Naive B cell (primary cell): Measurements from ENCODE around the gene RNF168. TPM values are rescaled to one million over a fixed set of nuclear protein-coding genes. Genes with fewer than 3 reads are reported as not detected.
A peak's percentile ranks its signal among the peaks of the same experiment; 100 is the strongest.
"Not testable (repeated sequence)": the region's sequence is repeated elsewhere in the genome, so short reads cannot be mapped to it uniquely, and the experiment has no call there.

Experiments used
- ATAC-seq, 2 donors: fragments of 150-1000 bp; cut with Tn5 transposase; 2 replicates each; pipeline ENCODE4 v1.10.0; 2021; ENCODE audit warnings: low read depth in 2 of 2, mild to moderate bottlenecking in 2 of 2, moderate library complexity in 2 of 2
- DNase-seq: peaks from one replicate; pipeline ENCODE4 v3.0.0; 2022
- H3K27ac Mint-ChIP-seq, 6 donors: one replicate each; pipeline ENCODE4 v1.8.0; 2020 to 2022; ENCODE audit warnings: mild to moderate bottlenecking in 6 of 6, mixed read lengths in 6 of 6, moderate library complexity in 5 of 6, inconsistent platforms in 2 of 6
- H3K27me3 Mint-ChIP-seq, 3 donors: one replicate each; pipeline ENCODE4 v1.8.0; 2021 to 2022; ENCODE audit warnings: mixed read lengths in 3 of 3, mild to moderate bottlenecking in 1 of 3
- H3K36me3 Mint-ChIP-seq, 2 donors: one replicate each; pipeline ENCODE4 v1.8.0; 2020 to 2022; ENCODE audit warnings: mixed read lengths in 2 of 2, inconsistent platforms in 1 of 2, mild to moderate bottlenecking in 1 of 2
- H3K4me1 Mint-ChIP-seq, 3 donors: one replicate each; pipeline ENCODE4 v1.8.0; 2020 to 2022; ENCODE audit warnings: mixed read lengths in 3 of 3, inconsistent platforms in 1 of 3, mild to moderate bottlenecking in 1 of 3, moderate library complexity in 1 of 3
- H3K4me3 Mint-ChIP-seq, 8 donors: one replicate each; pipeline ENCODE4 v1.8.0; 2020 to 2022; ENCODE audit warnings: mild to moderate bottlenecking in 8 of 8, mixed read lengths in 8 of 8, moderate library complexity in 8 of 8, inconsistent platforms in 2 of 8
- H3K9me3 Mint-ChIP-seq, 7 donors: one replicate each; pipeline ENCODE4 v1.8.0; 2020 to 2022; ENCODE audit warnings: mixed read lengths in 7 of 7, mild to moderate bottlenecking in 5 of 7, inconsistent platforms in 2 of 7, moderate library complexity in 1 of 7
- polyA plus RNA-seq, 6 donors: library from polyadenylated mRNA; unstranded; fragments of 300-500 nt; fragmentation: Illumina TruSeq; gene quantifications; one replicate each; pipeline ENCODE4 v1.2.3, GENCODE V29; 2021; ENCODE audit warnings: low read depth in 6 of 6

RNF168 gene
- polyA plus RNA-seq, 6 donors from 2014 or later, result 4.4 to 12.8 (median 7.8) TPM

DNA sequence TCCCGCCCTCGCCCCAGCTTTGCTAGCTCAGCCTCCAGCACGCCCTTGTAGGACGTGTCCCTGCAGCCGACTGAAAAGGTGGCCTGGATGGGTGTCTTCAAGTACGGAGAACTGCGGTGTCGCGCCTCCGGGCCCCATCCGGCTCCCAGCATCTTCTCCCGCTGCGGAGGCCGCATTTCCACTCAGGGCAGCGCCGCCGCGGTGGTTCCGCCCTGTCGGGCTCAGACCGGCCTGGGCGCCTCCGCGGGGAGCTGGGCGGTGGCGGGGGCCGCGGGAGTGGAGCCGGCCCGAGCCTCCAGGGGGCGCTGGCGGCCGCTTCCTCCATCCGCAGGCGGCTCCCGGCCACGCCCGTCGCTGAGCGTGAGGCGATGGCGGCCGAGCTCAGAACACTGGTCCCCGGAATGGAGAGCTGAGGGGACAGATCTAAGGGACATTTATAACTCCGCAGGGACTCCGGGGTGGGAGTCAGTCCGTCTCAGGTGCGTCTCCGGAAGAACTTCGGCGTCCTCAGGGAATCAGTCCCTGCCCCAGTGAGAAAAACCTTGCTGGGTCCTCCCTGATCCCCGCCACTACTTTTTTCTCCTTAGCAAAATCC lies 25.2 kb upstream of the RNF168 start:
- peaks cover 8 to 19% (median 17%) of the 10 kb centered on the region in 3 donors for H3K27me3 Mint-ChIP-seq
- DNase-seq (peak; percentile 52), ATAC-seq (peak; percentile 95 to 97)
- peaks cover 3 to 17% (median 7%) of the 10 kb centered on the region in 7 donors for H3K9me3 Mint-ChIP-seq
- peak overlapping the region in 1 of 6 donors; percentile 26 for H3K27ac Mint-ChIP-seq
- H3K36me3 Mint-ChIP-seq, result peaks cover 4 to 9% of the 10 kb centered on the region in 2 donors
- H3K4me1 Mint-ChIP-seq, result peaks cover 0 to 10% (median 9%) of the 10 kb centered on the region in 3 donors
- peak overlapping the region in 7 of 8 donors; percentile 53 to 90 (median 70) for H3K4me3 Mint-ChIP-seq

DNA sequence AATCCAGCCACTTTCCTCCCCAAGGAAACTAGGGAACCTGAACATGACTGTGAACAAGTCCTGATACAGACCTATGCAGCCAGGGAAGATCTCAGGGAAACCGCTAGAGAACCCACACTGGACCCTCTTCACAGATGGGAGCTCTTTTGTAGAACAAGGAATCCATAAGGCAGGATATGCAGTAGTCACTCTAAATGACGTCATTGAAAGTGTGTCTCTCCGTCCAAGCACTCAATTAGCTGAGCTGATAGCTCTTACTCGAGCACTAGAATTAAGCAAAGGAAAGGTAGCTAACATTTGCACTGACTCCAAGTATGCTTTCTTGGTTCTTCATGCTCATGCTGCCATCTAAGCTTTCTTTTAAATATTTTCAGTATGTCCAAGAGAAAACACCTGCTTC lies 21.6 kb upstream of the RNF168 start:
- H3K27me3 Mint-ChIP-seq, result peaks cover 0 to 8% (median 5%) of the 10 kb centered on the region in 3 donors
- peaks cover 6 to 25% of the 10 kb centered on the region in 2 donors for H3K36me3 Mint-ChIP-seq
- no peak for ATAC-seq
- H3K4me3 Mint-ChIP-seq, result no peak overlapping the region
- DNase-seq, result no peak
- H3K9me3 Mint-ChIP-seq, result peaks cover 9 to 31% (median 29%) of the 10 kb centered on the region in 7 donors
- peaks cover 0 to 10% (median 9%) of the 10 kb centered on the region in 3 donors for H3K4me1 Mint-ChIP-seq
- H3K27ac Mint-ChIP-seq, result no peak overlapping the region

DNA sequence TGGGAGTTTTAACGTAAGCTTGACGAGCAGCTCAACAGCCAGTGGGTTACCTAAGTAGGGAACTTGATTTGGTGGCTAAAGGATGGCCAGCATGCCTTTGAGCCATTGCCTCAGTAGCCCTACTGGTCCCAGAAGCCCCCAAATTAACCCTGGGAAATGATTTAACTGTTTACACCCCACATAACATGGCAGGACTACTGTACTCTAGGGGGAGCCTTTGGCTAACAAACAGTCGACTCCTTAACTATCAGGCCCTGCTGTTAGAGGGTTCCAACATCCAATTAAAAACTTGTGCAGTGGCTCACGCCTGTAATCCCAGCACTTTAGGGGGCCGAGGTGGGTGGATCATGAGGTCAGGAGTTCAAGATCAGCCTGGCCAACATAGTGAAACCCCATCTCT lies 21.0 kb upstream of the RNF168 start:
- DNase-seq, result no peak
- H3K4me3 Mint-ChIP-seq, result no peak overlapping the region
- H3K27me3 Mint-ChIP-seq, result peaks cover 0 to 8% (median 5%) of the 10 kb centered on the region in 3 donors
- ATAC-seq, result no peak
- H3K4me1 Mint-ChIP-seq, result peaks cover 0 to 10% (median 9%) of the 10 kb centered on the region in 3 donors
- H3K9me3 Mint-ChIP-seq, result peaks cover 9 to 37% (median 35%) of the 10 kb centered on the region in 7 donors
- no peak overlapping the region for H3K27ac Mint-ChIP-seq
- peaks cover 6 to 28% of the 10 kb centered on the region in 2 donors for H3K36me3 Mint-ChIP-seq

DNA sequence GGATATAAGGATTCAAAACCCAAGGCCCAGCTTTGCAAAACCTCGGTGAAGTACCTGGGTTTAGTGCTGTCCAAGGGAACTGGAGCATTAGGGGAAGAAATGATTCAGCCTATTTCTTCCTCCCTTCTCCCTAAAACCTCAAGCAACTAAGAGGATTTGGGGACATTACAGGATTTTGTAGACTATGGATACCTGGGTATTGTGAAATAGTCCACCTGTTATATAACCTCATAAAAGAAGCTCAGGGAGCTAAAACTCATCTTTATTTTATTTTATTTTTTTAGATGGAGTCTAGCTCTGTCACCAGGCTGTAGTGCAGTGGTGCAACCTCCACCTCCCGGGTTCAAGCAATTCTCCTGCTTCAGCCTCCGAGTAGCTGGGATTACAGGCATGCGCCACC lies 20.3 kb upstream of the RNF168 start:
- Mint-ChIP-seq H3K9me3 (peaks cover 9 to 44% (median 40%) of the 10 kb centered on the region in 7 donors), H3K27ac (no peak overlapping the region), H3K4me3 (no peak overlapping the region), H3K27me3 (peaks cover 0 to 8% (median 5%) of the 10 kb centered on the region in 3 donors), H3K36me3 (peaks cover 6 to 28% of the 10 kb centered on the region in 2 donors), H3K4me1 (peaks cover 0 to 9% (median 7%) of the 10 kb centered on the region in 3 donors)
- no peak for ATAC-seq
- no peak for DNase-seq

DNA sequence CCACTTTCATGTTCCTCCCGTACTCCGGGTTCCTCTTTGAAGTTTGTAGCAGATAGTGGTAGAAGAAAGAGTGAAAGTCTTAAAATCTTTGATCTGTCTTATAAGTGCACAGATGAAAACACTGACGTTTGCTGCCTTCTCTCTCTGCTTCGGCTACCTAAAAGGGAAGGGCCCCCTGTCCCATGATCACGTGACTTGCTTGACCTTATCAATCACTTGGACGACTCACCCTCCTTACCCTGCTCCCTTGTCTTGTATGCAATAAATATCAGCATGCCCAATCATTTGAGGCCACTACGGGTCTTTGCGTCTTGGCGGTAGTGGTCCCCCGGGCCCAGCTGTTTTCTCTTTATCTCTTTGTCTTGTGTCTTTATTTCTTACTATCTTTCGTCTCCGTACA lies 17.7 kb upstream of the RNF168 start:
- not testable (repeated sequence) for H3K27me3 Mint-ChIP-seq, DNase-seq, H3K4me1 Mint-ChIP-seq, H3K4me3 Mint-ChIP-seq, ATAC-seq
- H3K9me3 Mint-ChIP-seq, result peaks cover 12 to 65% (median 54%) of the 10 kb centered on the region in 7 donors
- H3K36me3 Mint-ChIP-seq, result peaks cover 6 to 31% of the 10 kb centered on the region in 2 donors
- peak overlapping the region in 1 of 6 donors; percentile 46 for H3K27ac Mint-ChIP-seq

DNA sequence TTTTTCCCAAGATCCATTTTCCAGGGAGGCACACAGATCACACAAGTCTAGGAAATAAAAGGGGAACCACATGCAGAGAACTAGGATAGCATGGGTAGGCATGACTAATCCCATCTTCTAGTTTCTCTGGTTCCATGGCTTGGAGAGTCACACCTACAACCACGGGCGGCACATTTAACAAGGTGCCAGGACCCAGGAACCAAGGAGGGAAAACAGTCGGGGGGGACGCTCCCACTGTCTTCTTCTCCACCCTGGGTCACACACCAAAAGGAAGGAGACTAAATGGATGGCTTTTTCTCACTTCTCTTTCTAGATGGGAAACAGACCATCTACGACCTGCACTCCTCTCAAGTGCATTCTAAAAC lies 16.1 kb upstream of the RNF168 start:
- H3K4me3 Mint-ChIP-seq, result no peak overlapping the region
- ATAC-seq, result no peak
- peak overlapping the region in 1 of 6 donors; percentile 44 for H3K27ac Mint-ChIP-seq
- H3K4me1 Mint-ChIP-seq, result no peaks in the 10 kb centered on the region
- peaks cover 9 to 33% of the 10 kb centered on the region in 2 donors for H3K36me3 Mint-ChIP-seq
- DNase-seq, result no peak
- peaks cover 14 to 78% (median 60%) of the 10 kb centered on the region in 7 donors for H3K9me3 Mint-ChIP-seq
- peaks cover 0 to 10% (median 0%) of the 10 kb centered on the region in 3 donors for H3K27me3 Mint-ChIP-seq

DNA sequence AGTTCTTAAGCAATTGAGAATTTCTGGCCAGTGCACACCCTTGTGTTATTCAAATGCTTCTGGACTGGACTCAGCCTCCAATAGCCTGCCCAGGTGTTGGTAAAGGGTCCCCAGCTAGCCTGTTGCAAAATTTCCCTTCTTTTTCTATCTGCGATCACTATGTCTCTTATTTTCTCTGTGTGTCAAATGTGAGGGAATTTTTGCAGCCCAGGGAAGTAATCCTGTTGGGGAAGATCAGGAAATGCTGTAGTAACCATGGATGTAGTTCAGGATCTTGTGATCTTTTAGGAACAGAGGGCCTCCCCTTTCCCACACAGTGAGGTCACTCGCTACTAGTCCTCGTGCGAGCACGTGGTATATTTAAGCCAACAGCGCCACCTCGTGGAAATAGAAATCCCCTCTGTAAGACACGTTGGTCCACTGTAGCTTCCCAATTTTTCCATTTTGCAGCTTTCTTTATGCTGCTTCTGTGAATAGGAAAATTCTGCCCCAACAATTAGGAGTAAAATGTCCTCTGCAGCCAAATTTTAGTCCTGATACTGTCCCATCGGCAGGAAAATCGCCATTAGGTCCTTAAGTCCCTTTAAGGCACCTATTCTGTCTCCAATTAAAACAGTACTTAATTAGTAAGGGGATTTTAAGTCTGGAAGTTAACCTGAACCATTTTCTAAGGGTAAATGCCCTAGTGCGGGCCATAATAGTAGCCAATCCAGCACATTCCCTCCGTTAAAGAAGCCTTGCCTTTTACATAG lies 15.6 kb upstream of the RNF168 start:
- DNase-seq (peak; percentile 18), ATAC-seq (no peak)
- Mint-ChIP-seq H3K27ac (peak overlapping the region in 1 of 6 donors; percentile 44), H3K27me3 (peaks cover 0 to 10% (median 2%) of the 10 kb centered on the region in 3 donors), H3K4me1 (no peaks in the 10 kb centered on the region), H3K9me3 (peaks cover 17 to 82% (median 60%) of the 10 kb centered on the region in 7 donors), H3K36me3 (peaks cover 9 to 36% of the 10 kb centered on the region in 2 donors), H3K4me3 (no peak overlapping the region)

DNA sequence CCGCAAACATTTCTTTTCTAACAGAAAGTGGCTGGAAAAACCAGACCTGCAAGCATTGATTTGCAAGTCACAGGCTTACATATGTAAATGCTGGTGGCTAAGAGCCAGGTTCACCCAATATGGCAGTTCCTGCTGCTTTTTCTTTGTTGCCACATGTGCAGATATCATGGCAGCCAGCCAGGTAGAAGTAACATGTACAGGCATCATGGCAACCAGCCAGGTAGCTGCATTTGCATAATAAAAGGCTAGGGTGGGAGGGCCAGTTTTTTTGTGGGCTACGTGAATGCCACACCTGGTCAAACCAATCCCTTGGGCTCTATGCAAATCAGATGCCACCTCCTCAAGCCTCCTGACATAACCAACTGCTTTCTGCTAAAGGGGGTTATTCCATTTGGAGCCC lies 14.4 kb upstream of the RNF168 start:
- Mint-ChIP-seq H3K4me3 (no peak overlapping the region), H3K27me3 (peaks cover 0 to 10% (median 8%) of the 10 kb centered on the region in 3 donors), H3K36me3 (peaks cover 9 to 42% of the 10 kb centered on the region in 2 donors), H3K27ac (no peak overlapping the region), H3K4me1 (no peaks in the 10 kb centered on the region), H3K9me3 (peaks cover 21 to 87% (median 59%) of the 10 kb centered on the region in 7 donors)
- no peak for DNase-seq
- no peak for ATAC-seq

DNA sequence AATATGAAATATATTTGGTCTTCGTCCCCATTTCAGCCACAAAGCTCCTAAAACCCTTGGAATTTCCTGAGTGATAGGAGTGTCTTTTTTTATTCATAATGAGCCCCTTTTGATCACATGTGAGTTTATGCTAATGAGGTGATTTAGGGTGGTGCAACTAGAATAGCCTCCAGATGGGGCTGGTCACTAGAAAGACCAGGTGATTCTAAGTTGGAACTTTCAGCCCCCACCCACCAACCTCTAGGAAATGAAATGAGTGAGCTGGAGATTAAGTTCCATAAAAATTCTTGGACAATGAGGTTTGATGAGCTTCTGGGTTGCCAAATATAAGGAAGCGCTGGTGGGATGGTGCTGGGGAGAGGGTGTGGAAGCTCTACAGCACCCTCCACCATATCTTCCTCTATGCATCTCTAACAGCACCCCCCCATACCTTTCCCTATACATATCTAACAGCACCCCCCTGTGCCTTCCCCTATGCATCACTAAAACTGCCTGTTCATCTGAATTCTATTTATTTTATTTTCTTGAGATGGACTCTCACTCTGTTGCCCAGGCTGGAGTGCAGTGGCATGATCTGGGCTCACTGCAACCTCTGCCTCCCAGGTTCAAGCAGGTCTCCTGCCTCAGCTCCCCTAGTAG lies 13.7 kb upstream of the RNF168 start:
- ATAC-seq (no peak), DNase-seq (no peak)
- Mint-ChIP-seq H3K9me3 (peaks cover 21 to 82% (median 54%) of the 10 kb centered on the region in 7 donors), H3K27ac (no peak overlapping the region), H3K27me3 (peaks cover 0 to 10% (median 9%) of the 10 kb centered on the region in 3 donors), H3K4me3 (peak overlapping the region in 1 of 8 donors; percentile 60), H3K4me1 (no peaks in the 10 kb centered on the region), H3K36me3 (peaks cover 9 to 38% of the 10 kb centered on the region in 2 donors)

DNA sequence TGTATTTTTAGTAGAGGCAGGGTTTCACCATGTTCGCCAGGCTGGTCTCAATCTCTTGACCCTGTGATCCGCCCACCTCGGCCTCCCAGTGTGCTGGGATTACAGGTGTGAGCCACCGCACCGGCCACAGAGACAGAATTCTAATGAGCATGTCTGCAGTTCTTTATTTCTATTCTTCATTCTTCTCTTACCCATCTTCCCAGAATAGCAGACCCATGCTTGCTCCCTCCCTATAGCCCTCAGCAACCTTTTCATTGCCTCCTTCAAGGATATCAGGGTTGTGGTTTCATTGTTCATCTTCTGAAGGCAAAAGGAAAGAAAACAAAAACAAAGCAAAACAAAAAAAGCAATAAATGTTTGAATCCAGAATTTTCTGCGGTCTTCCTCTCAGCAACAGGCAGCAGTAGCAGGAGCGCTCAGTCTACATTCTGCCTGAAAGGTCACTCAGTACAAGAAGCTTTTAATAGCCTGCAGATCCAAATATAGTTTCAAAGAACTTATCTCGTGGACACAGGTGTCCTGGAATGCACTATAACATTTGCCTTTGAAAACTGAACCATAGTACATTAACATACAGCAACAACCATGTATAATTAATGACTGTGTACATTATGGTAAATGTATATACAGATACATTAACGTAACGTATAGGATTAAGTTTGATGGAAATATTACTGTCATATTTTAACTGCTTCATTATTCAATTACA lies 11.5 kb upstream of the RNF168 start, which contains the start of gene SMCO1:
TSS of gene SMCO1 (minus strand) at position 434 of the 709 bp plus-strand sequence. CDS start at position 297, 137 bp downstream.
- Mint-ChIP-seq H3K27ac (peak within 1 kb of the TSS in 1 of 6 donors; percentile 85), H3K4me1 (no peaks in the 10 kb centered on the region), H3K36me3 (peaks cover 3 to 24% of the 10 kb centered on the region in 2 donors), H3K4me3 (no peak within 1 kb of the TSS), H3K9me3 (peaks cover 12 to 61% (median 34%) of the 10 kb centered on the region in 7 donors), H3K27me3 (peaks cover 0 to 16% (median 16%) of the 10 kb centered on the region in 3 donors)
- DNase-seq, result no peak
- no peak for ATAC-seq

DNA sequence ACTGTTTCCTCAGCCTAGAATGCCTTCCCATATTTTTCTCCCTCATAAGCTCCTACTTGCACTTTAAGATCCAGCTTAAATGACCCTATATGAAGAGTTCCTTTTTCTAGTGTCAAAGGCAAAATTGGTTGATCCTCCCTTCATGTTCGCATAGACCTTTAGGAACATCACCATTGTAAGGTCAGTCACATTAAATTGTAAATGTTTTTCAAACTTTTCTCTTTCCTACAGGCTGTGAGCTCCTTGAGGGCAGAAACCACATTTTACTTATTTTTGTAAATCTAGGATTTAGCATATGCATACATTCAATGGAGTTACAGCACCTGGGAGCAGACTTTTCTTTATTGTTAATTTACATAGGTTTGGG lies 10.8 kb upstream of the RNF168 start:
- H3K36me3 Mint-ChIP-seq, result peaks cover 3 to 22% of the 10 kb centered on the region in 2 donors
- no peak overlapping the region for H3K4me3 Mint-ChIP-seq
- ATAC-seq (no peak), DNase-seq (no peak)
- no peaks in the 10 kb centered on the region for H3K4me1 Mint-ChIP-seq
- H3K27me3 Mint-ChIP-seq, result peaks cover 0 to 16% (median 16%) of the 10 kb centered on the region in 3 donors
- no peak overlapping the region for H3K27ac Mint-ChIP-seq
- peaks cover 12 to 53% (median 26%) of the 10 kb centered on the region in 7 donors for H3K9me3 Mint-ChIP-seq

DNA sequence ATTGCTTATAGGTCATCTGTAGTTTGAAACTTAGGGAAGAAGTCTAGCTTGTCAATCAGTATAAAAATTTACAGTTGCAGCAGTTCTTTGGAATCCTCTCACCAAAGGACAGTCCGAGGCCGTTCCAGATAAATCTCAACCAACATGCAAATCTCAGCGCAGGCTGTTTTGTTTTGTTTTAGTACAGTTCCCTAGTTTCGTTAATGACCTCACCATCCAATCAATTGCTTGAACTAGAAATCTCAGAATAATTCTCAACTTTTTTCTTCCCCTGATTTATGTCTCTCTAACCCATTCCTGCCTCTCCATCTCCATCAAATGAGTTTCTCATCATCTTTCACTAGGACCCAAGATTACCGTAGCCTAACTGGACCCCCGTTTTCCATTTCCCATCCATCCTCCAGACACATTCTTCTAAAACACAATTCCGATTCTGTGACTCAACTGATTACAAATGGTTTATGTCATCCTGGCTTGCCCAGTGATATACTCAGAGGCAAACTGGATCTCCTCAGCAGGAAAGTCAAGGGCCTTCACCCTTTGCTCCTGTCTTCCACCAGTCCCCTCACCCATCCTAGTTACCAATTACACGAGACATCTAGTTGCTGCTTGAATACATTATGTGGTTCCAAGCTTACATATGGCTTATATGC lies 10.3 kb upstream of the RNF168 start:
- ATAC-seq, result no peak
- Mint-ChIP-seq H3K27me3 (peaks cover 0 to 16% (median 16%) of the 10 kb centered on the region in 3 donors), H3K9me3 (peaks cover 12 to 48% (median 23%) of the 10 kb centered on the region in 7 donors), H3K4me3 (no peak overlapping the region), H3K27ac (no peak overlapping the region), H3K36me3 (peaks cover 3 to 22% of the 10 kb centered on the region in 2 donors), H3K4me1 (no peaks in the 10 kb centered on the region)
- no peak for DNase-seq
